NCI-H446 treated with DMSO at 0.1 percent for 48 hours (cell line): Measurements from ENCODE around the gene MRPL11.

Experiments used
- DNase-seq: peaks from one replicate; lab custom pipeline; 2025; lab: John Stamatoyannopoulos, UW

Gene MRPL11

GRCh38 chr11:66438504-66439466, at the start of gene MRPL11:
Gene MRPL11, minus strand, starts transcription at chr11:66438848. Its CDS starts 94 bp downstream, at chr11:66438754.
- peak; percentile 92 for DNase-seq

- no peak for DNase-seq
These were observed 46.2 kb upstream of the MRPL11 start for GRCh38 chr11:66484806-66485380.

- DNase-seq: peak; percentile 93
These were observed 41.7 kb upstream of the MRPL11 start, which contains the start of gene DPP3 for GRCh38 chr11:66480117-66480938. Gene DPP3, plus strand, starts transcription at chr11:66480434. Its CDS starts 1,767 bp downstream, at chr11:66482201.

GRCh38 chr11:66479394-66480116, 40.9 kb upstream of the MRPL11 start:
- peak; percentile 7 for DNase-seq

- DNase-seq: no peak
These were observed 40.2 kb upstream of the MRPL11 start for GRCh38 chr11:66478729-66479393.

GRCh38 chr11:66477263-66478201, 38.9 kb upstream of the MRPL11 start:
- DNase-seq: no peak

GRCh38 chr11:66476841-66477251, 38.2 kb upstream of the MRPL11 start:
- no peak for DNase-seq

- no peak for DNase-seq
These were observed 37.7 kb upstream of the MRPL11 start for GRCh38 chr11:66476173-66476840.

GRCh38 chr11:66475349-66476172, 36.9 kb upstream of the MRPL11 start:
- DNase-seq: no peak

- no peak for DNase-seq
These were observed 35.2 kb upstream of the MRPL11 start for GRCh38 chr11:66473608-66474515.

GRCh38 chr11:66473167-66473566, 34.5 kb upstream of the MRPL11 start:
- DNase-seq: no peak

GRCh38 chr11:66472054-66472453, 33.4 kb upstream of the MRPL11 start:
- no peak for DNase-seq

- no peak for DNase-seq
These were observed 32.5 kb upstream of the MRPL11 start for GRCh38 chr11:66471142-66471541.

GRCh38 chr11:66470015-66470414, 31.4 kb upstream of the MRPL11 start:
- DNase-seq: no peak

- DNase-seq: no peak
These were observed 30.8 kb upstream of the MRPL11 start for GRCh38 chr11:66469441-66469840.

- DNase-seq: no peak
These were observed 30.0 kb upstream of the MRPL11 start for GRCh38 chr11:66468691-66469090.

GRCh38 chr11:66467756-66468155, 29.1 kb upstream of the MRPL11 start:
- no peak for DNase-seq
